AG10803 (cell line): ENCODE results near the gene FAM83F.
A peak's percentile ranks its signal among the peaks of the same experiment; 100 is the strongest.
"Not testable (repeated sequence)": the region's sequence is repeated elsewhere in the genome, so short reads cannot be mapped to it uniquely, and the experiment has no call there.

Experiments used
- DNase-seq: peaks from one replicate; pipeline ENCODE4 v3.0.0; 2010; ENCODE audit warnings: low read depth
- H3K4me3 ChIP-seq: 2 replicates; pipeline ENCODE4 v1.5.1; 2011; ENCODE audit warnings: mild to moderate bottlenecking, low read length, control low read depth
- TF ChIP-seq, protein P1 (sequence below): conservative IDR thresholded peaks from 2 replicates; pipeline ENCODE4 v1.5.1; 2011; ENCODE audit warnings: mild to moderate bottlenecking, low read length, control low read depth, inconsistent platforms

The FAM83F gene

GRCh38 chr22:40024201-40025061, 29.7 kb downstream of the FAM83F start:
- no peak overlapping the region for H3K4me3 ChIP-seq
- TF ChIP-seq, protein P1, sequence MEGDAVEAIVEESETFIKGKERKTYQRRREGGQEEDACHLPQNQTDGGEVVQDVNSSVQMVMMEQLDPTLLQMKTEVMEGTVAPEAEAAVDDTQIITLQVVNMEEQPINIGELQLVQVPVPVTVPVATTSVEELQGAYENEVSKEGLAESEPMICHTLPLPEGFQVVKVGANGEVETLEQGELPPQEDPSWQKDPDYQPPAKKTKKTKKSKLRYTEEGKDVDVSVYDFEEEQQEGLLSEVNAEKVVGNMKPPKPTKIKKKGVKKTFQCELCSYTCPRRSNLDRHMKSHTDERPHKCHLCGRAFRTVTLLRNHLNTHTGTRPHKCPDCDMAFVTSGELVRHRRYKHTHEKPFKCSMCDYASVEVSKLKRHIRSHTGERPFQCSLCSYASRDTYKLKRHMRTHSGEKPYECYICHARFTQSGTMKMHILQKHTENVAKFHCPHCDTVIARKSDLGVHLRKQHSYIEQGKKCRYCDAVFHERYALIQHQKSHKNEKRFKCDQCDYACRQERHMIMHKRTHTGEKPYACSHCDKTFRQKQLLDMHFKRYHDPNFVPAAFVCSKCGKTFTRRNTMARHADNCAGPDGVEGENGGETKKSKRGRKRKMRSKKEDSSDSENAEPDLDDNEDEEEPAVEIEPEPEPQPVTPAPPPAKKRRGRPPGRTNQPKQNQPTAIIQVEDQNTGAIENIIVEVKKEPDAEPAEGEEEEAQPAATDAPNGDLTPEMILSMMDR, result peak; percentile 94
- peak; percentile 55 for DNase-seq

- not testable (repeated sequence) for H3K4me3 ChIP-seq, DNase-seq
These were observed 30.3 kb downstream of the FAM83F start for GRCh38 chr22:40025062-40025379.

GRCh38 chr22:40025856-40026255, 31.1 kb downstream of the FAM83F start:
- TF ChIP-seq, protein P1, result no peak
- no peak for DNase-seq
- no peak overlapping the region for H3K4me3 ChIP-seq

DNA sequence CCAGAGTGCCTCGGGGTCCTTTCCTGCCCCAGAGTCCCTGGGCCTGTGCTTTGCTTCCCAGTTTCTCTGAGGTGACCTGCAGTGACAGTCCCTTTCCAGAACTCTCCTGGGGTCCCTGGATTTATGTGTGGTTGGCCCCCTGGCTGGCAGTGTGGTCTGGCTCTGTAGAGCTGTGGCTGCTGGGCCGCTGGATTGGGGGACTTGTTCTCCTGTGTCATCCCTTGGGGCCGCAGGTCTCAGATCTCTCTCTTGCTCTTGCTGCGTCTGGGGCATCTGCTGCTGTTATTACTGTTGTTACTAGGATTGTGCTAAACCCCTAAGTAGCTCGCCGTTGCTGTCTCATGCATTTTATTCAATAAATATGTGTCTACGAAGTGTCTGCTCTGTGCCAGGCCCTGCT, 31.9 kb downstream of the FAM83F start:
- TF ChIP-seq, protein P1, result no peak
- no peak for DNase-seq
- no peak overlapping the region for H3K4me3 ChIP-seq

DNA sequence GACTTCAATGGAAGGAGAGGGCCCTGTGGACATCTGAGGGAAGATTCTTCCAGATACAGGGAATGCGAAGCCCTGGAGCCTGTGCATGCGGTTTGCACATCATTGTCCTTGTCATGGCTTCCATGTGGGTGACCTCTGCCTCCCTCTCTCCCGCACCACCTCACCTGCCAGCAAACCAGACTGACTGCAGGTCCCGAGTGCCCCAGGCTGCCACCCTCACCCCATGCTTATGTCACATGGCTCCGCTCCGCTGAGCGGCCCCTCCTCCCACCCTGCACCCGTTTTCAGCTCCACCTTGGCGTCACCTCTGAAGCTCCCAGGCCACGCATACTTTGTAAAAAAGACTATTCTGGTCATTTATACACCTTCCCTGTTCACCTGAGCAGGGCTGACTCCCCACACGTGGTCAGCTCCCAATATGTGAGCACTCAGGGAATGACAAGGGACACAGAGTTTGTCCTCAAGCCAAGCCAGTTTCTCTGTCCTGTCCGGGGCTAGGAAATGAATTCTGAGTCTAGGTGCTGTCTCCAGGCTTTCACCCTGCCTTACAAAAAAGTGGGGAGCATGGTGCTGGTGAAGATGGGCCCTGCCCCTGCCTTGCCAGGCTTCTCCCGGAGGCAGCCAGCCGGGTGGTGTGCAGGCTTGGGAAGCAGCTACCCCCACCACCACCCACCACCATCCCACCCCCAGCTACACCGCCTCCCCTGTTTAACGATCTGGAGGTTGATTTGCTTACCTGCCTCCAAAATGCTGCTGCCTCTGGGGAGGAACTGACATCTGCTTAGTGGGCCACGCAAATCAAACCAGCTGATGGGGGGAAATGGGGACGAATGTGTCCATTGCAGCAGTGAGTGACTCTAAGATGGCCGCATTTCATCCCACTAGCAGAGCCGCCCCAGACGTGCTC, 32.7 kb downstream of the FAM83F start:
- TF ChIP-seq, protein P1, result no peak
- no peak overlapping the region for H3K4me3 ChIP-seq
- DNase-seq, result no peak

DNA sequence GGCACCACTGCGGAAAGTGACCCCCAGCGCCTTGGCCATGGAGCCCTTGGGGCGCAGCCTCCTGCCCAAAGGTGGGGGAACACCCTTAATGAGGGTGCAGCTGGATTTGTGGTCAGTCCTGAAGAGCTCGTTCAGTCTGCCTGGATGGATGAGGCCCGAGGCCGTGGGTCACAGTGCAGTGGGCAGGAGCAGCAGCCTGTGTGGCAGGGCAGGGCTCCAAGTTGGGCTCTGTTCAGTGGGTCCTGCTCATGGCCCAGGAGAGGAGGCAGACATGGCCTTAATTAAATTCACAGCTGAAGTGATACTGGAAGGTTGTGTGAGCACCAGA, 33.3 kb downstream of the FAM83F start:
- no peak overlapping the region for H3K4me3 ChIP-seq
- no peak for DNase-seq
- TF ChIP-seq, protein P1, result no peak

DNA sequence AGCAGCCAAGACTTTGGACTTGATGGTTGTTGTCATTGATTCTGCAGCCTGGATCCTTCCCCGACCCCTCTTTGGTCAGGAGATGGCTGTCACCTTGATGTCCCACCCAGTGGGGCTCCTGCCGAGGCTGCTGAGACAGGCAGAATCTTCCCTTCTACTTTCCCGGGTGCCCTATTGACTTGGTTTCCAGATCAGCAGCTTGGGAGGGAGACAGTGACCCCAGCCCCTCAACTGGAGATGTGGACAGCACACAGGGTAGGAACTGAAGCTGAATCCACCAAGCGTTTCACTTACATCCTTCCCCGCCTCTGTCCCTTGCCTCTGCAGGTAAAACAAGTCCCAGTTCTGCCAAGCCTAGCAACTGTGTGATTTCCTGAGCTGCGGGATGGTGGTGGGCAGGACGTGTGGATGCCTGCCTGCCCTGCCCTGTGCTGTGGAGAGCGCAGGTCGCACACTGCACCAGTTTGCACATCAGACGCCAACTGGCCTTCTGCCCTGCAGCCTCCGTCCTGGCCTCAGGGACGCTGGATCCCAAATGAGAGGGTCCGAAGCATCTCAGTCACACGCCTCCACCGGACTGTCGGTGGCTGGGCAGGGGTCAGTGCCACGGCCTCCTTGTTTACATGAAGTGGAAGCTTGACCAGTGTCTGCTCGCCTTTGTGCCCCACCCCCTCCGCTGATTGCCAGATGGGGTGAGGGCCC, 34.6 kb downstream of the FAM83F start:
- no peak overlapping the region for H3K4me3 ChIP-seq
- no peak for DNase-seq
- TF ChIP-seq, protein P1, result no peak
